Measurements from ENCODE around the gene EDEM1. TPM values are rescaled to one million over a fixed set of nuclear protein-coding genes. Genes with fewer than 3 reads are reported as not detected.
A peak's percentile ranks its signal among the peaks of the same experiment; 100 is the strongest.

The EDEM1 gene
- total and polyA plus RNA-seq, 4 donors, result 12.8 to 132 (median 54.3) TPM

DNA sequence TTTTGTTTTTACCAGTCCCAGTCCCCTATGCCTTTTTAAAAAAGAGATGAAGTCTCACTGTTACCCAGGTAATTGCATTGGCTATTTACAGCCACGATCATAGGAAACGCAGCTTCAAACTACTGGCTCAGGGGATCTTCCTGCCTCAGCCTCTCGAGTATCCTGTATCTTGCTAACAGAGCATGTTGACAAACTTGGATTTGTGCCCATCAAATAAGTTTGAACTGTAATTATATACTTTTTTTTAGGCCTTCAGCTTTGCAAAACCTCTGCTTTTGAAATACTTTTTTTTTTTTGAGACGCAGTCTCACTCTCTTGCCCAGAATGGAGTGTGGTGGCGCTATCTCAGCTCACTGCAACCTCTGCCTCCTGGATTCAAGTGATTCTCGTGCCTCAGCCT, 3.0 kb upstream of the EDEM1 start:
- whole genome bisulfite sequencing, 2 donors, result 38 to 52% methylated on average over 6 of the region's 6 CpGs
- Histone ChIP-seq H3K9me3 (ENCODE audit: control insufficient read depth in 4 of 4, insufficient read depth in 3 of 4, low read length in 3 of 4) (no peaks in the 10 kb centered on the region), H3K36me3 (ENCODE audit: control insufficient read depth in 4 of 4, insufficient read depth in 4 of 4, low read length in 4 of 4) (peaks cover 0 to 15% (median 7%) of the 10 kb centered on the region in 4 donors), H3K4me1 (ENCODE audit: control insufficient read depth in 5 of 5, insufficient read depth in 5 of 5, low read length in 5 of 5) (peaks cover 0 to 16% (median 6%) of the 10 kb centered on the region in 5 donors), H3K27me3 (ENCODE audit: control insufficient read depth in 3 of 3, insufficient read depth in 3 of 3, low read length in 2 of 3) (no peaks in the 10 kb centered on the region), H3K9ac (ENCODE audit: insufficient read depth in 1 of 2, low read length in 2 of 2) (no peak overlapping the region), H3K4me3 (no peak overlapping the region), H3K27ac (ENCODE audit: low read depth in 1 of 2, low read length in 1 of 2) (no peak overlapping the region)
- ATAC-seq (ENCODE audit: insufficient read depth, low FRiP score) (no peak), DNase-seq (peak in 2 of 3 donors; percentile 31 to 54)
- TF ChIP-seq, protein P1, sequence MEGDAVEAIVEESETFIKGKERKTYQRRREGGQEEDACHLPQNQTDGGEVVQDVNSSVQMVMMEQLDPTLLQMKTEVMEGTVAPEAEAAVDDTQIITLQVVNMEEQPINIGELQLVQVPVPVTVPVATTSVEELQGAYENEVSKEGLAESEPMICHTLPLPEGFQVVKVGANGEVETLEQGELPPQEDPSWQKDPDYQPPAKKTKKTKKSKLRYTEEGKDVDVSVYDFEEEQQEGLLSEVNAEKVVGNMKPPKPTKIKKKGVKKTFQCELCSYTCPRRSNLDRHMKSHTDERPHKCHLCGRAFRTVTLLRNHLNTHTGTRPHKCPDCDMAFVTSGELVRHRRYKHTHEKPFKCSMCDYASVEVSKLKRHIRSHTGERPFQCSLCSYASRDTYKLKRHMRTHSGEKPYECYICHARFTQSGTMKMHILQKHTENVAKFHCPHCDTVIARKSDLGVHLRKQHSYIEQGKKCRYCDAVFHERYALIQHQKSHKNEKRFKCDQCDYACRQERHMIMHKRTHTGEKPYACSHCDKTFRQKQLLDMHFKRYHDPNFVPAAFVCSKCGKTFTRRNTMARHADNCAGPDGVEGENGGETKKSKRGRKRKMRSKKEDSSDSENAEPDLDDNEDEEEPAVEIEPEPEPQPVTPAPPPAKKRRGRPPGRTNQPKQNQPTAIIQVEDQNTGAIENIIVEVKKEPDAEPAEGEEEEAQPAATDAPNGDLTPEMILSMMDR (IDR thresholded peaks at IDR 0.05; ENCODE audit: control extremely low read depth, extremely low read depth), result no peak

DNA sequence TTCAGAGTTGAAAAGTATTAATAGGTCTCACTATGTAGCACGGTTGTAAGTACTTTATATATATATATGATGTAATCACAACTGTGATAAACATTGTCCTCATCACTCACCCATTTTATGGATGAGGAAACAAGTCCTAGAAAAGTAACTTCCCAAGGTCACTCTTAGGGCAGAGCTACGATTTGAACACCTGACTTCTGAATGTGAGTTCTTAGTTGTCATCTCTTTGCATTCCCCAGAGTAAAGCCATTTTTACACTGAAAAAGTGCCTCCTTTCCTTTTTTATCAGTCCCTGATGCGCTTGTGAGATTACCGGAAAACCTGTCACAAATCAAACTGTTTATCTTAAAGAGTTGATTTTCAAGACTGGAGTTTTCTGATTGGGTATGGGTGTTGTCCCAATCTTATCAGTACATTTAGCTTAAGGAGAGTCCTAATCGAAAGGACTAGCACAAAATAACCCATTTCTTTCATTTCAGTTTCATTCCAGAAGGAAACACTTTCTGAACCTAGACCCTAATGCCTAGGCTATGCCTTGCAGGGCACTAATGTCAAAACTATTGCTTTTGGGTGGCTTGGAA, 2.3 kb upstream of the EDEM1 start:
- Histone ChIP-seq H3K4me1 (ENCODE audit: control insufficient read depth in 5 of 5, insufficient read depth in 5 of 5, low read length in 5 of 5) (peaks cover 1 to 16% (median 6%) of the 10 kb centered on the region in 5 donors), H3K9ac (ENCODE audit: insufficient read depth in 1 of 2, low read length in 2 of 2) (no peak overlapping the region), H3K9me3 (ENCODE audit: control insufficient read depth in 4 of 4, insufficient read depth in 3 of 4, low read length in 3 of 4) (no peaks in the 10 kb centered on the region), H3K27me3 (ENCODE audit: control insufficient read depth in 3 of 3, insufficient read depth in 3 of 3, low read length in 2 of 3) (no peaks in the 10 kb centered on the region), H3K4me3 (no peak overlapping the region), H3K27ac (ENCODE audit: low read depth in 1 of 2, low read length in 1 of 2) (no peak overlapping the region), H3K36me3 (ENCODE audit: control insufficient read depth in 4 of 4, insufficient read depth in 4 of 4, low read length in 4 of 4) (peaks cover 0 to 14% (median 7%) of the 10 kb centered on the region in 4 donors)
- no peak for ATAC-seq (ENCODE audit: insufficient read depth, low FRiP score)
- no peak for DNase-seq
- TF ChIP-seq, protein P1 (IDR thresholded peaks at IDR 0.05; ENCODE audit: control extremely low read depth, extremely low read depth), result no peak
- WGBS, 2 donors, result 75 to 82% methylated on average over 5 of the region's 5 CpGs

DNA sequence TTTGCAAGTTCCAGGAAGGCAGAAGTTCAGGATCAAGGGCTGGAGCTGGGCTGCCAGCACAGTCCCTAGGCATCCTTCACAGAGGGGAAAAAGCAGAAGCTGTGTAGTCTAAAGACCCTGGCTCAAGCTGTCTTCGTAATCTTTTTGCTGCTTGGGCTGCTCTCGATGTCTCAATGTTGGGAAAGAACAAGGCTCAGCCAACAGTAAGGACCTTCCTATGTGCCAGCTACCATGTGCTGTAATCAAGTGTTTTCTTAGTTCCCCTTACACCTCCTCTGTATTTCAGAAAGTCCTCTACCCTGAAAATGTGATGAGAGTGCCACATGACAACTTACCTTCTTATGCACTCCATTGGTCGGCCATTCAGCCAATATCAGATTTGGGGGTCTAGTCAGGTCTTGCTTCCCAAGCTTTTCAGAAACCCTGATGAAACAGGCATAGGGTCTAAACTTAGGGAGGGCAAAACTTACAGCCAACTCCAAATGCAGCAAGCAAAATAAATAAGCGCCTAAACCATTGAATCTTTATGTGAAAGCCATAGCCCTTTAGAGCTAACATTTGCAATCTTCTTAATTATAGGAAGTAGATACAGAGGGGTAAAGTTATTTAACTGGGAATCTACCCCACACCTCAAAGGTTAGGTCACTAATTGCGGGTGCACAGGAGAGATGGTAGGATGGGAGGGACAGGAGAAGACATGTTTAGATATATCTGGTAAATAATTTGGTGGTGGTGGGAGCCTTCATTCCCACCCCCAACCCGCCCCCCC, 1.2 kb upstream of the EDEM1 start:
- H3K27ac ChIP-seq (ENCODE audit: low read depth in 1 of 2, low read length in 1 of 2), result peak overlapping the region; percentile 12 to 56
- DNase-seq, result peak in 2 of 3 donors; percentile 29 to 35
- no peak for ATAC-seq (ENCODE audit: insufficient read depth, low FRiP score)

More for the DNA sequence above, 1.2 kb upstream of the EDEM1 start:
- WGBS, 2 donors, result 37 to 49% methylated on average over 6 of the region's 6 CpGs
- Histone ChIP-seq H3K9me3 (ENCODE audit: control insufficient read depth in 4 of 4, insufficient read depth in 3 of 4, low read length in 3 of 4) (no peaks in the 10 kb centered on the region), H3K36me3 (ENCODE audit: control insufficient read depth in 4 of 4, insufficient read depth in 4 of 4, low read length in 4 of 4) (peaks cover 0 to 8% (median 5%) of the 10 kb centered on the region in 4 donors), H3K4me1 (ENCODE audit: control insufficient read depth in 5 of 5, insufficient read depth in 5 of 5, low read length in 5 of 5) (peaks cover 5 to 19% (median 6%) of the 10 kb centered on the region in 5 donors), H3K9ac (ENCODE audit: insufficient read depth in 1 of 2, low read length in 2 of 2) (no peak overlapping the region), H3K4me3 (no peak overlapping the region), H3K27me3 (ENCODE audit: control insufficient read depth in 3 of 3, insufficient read depth in 3 of 3, low read length in 2 of 3) (no peaks in the 10 kb centered on the region)
- TF ChIP-seq, protein P1 (IDR thresholded peaks at IDR 0.05; ENCODE audit: control extremely low read depth, extremely low read depth), result no peak
